Measurements from ENCODE around the gene SPAAR.
A peak's percentile ranks its signal among the peaks of the same experiment; 100 is the strongest.

Gene SPAAR

DNA sequence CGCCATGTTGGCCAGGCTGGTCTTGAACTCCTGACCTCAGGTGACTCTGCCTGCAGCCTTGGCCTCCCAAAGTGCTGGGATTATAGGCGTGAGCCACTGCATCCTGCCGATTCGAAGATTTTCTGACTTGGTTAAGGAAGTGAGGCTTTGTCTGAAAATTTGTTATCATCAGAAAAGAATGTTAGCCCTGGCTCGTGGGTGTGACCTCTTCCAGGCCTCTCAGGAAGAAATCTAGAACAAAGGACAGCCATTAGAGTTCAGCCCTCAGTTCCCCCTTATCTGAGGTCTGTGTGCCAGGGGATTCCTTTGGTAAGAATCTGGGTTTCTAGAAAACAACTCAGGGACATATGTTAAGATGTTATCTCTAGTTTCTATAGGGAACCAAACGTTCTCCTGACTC lies 42.4 kb downstream of the SPAAR start:
- DNase-seq: no peak

DNA sequence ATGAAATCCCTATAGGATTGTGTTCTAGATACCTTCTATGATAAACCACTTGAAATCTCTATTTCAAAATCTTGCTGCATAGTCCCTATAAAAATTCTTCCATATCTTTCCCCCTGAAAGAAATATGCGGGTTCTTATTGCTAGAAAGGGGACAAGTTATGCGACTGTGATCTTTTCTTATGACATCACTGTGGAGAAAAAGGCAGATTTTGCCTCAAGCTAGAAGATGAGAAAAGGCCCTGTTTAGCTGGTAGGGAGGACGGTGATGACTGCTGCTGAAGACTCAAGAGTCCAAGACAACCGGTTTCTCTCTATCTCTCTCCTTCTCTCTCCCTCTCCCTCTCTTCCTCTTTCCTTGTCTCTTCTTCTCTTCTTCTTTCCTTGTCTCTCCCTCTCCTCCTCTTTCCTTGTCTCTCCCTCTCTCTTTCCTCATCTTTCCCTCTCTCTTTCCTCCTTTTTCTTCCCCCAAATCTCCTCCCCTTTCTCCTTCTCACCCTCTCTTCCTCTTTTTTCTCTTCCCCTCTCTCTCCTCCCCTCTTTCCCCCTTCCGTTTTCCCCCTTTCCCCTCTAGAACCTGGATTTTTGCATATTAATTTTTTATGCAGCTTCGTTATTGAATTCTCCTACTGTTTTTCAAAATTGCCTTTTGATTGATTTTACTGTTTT lies 43.4 kb downstream of the SPAAR start:
- no peak for DNase-seq

DNA sequence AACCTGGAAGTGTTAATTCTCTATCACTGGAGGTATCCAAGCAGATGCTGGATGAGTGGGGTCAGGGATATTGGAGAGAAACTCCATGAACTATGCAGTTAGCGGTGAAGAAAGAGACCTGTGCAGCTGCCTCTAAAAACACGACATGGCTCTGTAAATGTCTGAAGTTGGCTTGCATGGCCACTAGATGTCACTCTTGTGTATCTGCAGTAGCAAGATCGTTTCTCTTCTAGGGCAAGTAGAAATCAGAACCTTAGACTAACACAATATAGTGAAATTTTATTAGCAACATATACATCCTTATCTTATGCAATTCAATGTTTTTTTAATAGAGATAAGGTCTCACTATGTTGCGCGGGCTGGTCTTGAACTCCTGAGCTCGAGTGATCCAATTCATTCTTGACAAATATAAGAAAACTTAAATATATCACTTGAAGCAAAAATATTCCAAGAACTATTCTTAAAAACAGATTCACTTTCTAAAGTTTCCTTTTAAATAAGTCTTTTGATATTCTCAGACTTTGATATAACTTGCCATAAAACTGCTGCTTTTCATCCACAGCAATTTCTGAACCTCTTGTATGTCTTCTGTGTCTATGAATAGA lies 45.8 kb downstream of the SPAAR start:
- peak; percentile 49 for DNase-seq

DNA sequence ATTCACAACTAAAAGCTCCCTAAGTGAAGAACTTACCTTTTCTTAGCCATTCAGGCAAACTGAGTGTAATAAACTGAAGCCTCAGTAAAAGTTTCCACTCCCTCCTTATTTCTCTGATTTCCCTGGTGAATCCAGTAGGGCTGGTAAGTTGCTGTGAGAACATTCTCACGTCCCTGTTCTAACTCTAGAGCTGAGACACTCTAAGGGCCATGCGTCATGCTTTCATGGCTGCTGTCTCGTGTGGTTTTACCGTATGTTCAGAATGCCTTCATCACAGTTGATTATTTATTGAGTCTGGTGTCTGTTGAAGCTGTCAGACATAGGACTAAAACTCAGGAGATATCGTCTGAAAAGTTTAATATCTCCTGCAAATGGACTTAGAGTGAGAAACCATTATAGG lies 47.4 kb downstream of the SPAAR start:
- DNase-seq: no peak

DNA sequence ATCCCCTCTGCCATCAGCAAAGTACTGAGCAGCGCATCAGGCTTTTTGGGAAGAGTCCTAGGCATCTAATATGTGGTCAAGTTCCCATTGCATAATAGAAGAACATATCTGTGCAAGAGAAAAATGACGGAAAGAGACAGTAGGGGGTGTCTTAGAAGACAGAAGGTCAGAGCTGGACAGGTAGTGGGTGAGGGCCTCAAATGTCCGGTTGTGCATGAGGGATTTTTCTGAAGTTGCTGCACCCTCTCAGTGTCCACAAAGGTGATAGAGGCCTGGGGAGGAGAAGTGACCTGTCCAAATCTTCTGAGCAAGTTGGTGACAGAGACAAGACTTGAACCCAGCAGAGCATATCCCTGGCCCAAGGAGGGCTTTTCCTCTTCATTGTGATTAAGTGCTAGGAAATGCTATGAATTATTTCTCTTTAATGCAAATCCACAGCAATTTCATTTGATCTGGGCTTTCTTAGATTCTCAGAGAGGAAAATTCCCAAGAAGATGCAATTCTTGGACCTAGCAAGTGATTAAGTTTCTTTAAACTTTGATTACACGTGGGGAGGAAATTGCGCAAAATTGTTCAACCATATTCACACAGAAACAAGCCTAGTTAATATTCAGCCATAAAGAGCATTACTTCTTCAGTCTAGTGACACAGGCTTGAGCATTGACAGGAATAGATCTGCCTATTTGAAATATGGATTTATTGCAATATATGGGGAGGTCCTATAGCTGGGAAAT lies 49.0 kb downstream of the SPAAR start, which contains the start of gene OR2S2:
OR2S2 (minus strand) TSS at position 51 of the 734 bp plus-strand sequence. CDS start 56 bp downstream, outside the sequence.
- no peak for DNase-seq

DNA sequence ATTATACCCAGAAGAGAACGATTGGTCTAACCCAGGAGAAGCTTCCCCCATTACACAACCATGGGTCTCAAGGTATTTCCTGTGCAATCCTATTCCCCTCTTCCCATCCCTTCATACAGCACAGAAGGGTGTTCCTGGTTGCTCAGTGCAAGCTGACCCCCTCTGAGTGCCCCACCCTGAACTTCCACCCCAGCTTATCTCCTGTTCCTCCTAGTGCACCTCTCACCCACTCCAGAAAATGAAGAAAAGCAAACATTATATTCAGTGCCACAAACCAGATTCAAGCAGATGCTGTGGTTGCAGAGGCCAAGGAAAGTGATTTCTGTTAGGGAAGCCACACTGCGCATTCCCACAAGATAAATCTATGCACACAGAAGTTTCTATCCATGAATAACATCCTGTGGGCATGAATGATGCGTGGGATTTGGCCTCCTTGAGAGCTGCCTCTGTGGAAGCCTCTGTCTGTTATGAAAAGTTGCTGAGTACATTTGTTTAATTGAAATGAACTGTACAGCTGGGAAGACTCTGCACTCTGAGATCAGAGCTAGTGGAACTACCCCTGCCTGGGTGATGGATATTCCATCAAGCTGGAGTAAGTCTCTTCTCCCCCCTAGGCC lies 50.9 kb downstream of the SPAAR start:
- no peak for DNase-seq
